Epithelial cell of proximal tubule (primary cell): ENCODE measurements around the gene PASK. TPM values are rescaled to one million over a fixed set of nuclear protein-coding genes. Genes with fewer than 3 reads are reported as not detected.
A peak's percentile ranks its signal among the peaks of the same experiment; 100 is the strongest.

ENCODE experiments used
- DNase-seq: peaks from one replicate; pipeline ENCODE4 v3.0.0-alpha.2; 2011; ENCODE audit warnings: low read depth
- H3K4me3 ChIP-seq: 2 replicates; pipeline ENCODE4 v1.5.1; 2011; ENCODE audit warnings: low read depth, mild to moderate bottlenecking, low read length
- total RNA-seq: library from RNA; depleted of rRNA; stranded (reverse); fragments of >200 nt; gene quantifications from 2 replicates; pipeline ENCODE4 v1.2.3, GENCODE V29; 2015
- TF ChIP-seq, protein P1 (sequence below): conservative IDR thresholded peaks from 2 replicates; pipeline ENCODE4 v1.5.1; 2012; ENCODE audit warnings: low read depth, mild to moderate bottlenecking, low read length

PASK gene
- total RNA-seq, 1 donor from 2014 or later, result 10.0 TPM

DNA sequence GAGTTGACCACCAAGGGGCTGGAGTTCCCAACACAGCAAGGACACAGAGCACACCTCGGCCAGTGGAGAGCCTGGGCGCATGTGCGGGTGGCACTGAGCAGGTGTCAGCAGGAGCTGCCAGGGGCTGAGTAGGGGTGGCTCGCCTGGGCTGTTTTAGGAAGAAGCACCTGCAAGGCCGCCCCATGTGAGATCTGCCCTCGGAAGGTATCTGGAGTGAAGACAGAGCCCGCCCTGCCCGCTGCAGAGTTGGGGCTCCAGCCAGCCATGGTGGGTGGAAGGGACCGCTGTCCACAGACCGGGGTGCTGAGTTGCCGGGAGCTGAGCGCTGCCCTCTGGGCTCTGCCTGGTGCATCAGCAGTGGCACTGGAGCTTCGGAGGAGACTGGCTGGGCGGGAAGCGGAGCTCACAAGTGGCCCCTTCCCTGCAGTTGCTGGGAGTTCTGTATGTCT is 82.4 kb downstream of the PASK start:
- TF ChIP-seq, protein P1, sequence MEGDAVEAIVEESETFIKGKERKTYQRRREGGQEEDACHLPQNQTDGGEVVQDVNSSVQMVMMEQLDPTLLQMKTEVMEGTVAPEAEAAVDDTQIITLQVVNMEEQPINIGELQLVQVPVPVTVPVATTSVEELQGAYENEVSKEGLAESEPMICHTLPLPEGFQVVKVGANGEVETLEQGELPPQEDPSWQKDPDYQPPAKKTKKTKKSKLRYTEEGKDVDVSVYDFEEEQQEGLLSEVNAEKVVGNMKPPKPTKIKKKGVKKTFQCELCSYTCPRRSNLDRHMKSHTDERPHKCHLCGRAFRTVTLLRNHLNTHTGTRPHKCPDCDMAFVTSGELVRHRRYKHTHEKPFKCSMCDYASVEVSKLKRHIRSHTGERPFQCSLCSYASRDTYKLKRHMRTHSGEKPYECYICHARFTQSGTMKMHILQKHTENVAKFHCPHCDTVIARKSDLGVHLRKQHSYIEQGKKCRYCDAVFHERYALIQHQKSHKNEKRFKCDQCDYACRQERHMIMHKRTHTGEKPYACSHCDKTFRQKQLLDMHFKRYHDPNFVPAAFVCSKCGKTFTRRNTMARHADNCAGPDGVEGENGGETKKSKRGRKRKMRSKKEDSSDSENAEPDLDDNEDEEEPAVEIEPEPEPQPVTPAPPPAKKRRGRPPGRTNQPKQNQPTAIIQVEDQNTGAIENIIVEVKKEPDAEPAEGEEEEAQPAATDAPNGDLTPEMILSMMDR, result no peak
- H3K4me3 ChIP-seq, result no peak overlapping the region
- no peak for DNase-seq

DNA sequence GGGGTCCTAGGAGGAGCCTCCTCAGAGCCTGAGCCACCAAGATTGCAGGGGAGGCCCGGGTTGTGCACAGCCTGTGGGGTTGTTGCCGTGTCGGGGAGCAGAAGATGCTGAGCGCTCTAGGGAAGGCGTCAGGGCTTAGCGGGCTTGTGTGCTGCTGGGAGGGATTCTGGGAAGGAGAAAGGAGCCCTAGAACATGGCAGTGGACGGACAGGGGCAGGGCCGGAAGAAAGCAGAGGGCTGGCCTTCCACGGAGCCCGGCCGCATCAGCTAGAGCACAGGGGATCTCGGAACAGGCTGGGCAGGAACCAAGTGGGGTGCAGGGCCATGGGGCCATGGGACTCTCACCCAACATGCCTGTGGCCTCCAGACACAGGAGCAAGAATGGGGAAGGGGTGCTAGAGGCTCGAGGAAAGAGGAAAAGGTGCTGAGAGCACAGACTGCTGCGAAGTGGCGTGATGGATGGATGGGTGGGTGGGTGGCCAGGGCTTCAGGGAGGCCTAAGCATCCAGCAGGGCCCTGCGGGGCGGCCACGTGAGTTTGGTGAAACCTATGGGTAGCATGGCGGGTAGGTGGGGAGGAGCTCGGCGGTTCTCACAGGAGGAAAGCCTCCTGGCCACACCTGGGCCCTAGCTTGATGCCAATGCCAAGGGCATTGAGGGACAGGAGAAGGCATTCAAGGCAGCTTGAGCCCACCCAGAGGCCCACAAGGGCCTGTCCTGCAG is 82.9 kb downstream of the PASK start:
- DNase-seq, result no peak
- TF ChIP-seq, protein P1, result no peak
- no peak overlapping the region for H3K4me3 ChIP-seq

DNA sequence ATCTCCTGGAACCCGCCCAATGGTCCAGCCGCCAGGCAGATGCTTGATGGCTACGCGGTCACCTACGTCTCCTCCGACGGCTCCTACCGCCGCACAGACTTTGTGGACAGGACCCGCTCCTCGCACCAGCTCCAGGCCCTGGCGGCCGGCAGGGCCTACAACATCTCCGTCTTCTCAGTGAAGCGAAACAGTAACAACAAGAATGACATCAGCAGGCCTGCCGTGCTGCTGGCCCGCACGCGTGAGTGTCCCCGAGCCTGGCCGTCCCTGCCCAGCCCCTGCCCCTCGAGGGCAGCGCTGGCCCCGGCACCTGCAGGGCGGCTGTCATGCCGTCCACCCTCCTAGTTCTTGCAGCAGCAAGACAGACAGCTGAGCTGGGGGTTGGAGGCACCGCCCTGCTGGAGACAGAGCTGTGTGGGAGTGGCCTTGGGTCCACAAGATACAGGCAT is 83.9 kb downstream of the PASK start:
- no peak for DNase-seq
- no peak overlapping the region for H3K4me3 ChIP-seq
- TF ChIP-seq, protein P1, result no peak

DNA sequence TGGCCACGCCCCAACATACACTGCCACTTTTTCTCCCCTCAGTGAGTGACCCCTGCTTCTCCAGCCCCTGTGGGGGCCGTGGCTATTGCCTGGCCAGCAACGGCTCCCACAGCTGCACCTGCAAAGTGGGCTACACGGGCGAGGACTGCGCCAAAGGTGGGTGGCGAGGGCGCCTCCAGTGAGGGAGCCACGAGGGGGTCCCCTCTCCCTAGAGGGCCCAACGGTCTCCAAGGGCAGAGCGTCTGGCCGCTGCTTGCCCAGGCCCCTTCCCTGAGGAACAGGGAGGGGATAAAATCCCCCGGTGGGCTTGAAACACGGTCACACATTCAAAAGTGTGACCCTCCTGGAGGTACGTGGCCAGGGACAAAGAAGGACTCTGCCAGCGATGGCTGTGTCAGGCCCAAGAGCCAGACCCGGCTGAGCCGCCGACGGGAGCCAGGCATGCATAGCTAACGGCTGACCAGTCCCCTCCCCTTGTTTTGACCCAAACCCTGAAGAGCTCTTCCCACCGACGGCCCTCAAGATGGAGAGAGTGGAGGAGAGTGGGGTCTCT is 84.4 kb downstream of the PASK start:
- TF ChIP-seq, protein P1, result no peak
- no peak for DNase-seq
- no peak overlapping the region for H3K4me3 ChIP-seq

DNA sequence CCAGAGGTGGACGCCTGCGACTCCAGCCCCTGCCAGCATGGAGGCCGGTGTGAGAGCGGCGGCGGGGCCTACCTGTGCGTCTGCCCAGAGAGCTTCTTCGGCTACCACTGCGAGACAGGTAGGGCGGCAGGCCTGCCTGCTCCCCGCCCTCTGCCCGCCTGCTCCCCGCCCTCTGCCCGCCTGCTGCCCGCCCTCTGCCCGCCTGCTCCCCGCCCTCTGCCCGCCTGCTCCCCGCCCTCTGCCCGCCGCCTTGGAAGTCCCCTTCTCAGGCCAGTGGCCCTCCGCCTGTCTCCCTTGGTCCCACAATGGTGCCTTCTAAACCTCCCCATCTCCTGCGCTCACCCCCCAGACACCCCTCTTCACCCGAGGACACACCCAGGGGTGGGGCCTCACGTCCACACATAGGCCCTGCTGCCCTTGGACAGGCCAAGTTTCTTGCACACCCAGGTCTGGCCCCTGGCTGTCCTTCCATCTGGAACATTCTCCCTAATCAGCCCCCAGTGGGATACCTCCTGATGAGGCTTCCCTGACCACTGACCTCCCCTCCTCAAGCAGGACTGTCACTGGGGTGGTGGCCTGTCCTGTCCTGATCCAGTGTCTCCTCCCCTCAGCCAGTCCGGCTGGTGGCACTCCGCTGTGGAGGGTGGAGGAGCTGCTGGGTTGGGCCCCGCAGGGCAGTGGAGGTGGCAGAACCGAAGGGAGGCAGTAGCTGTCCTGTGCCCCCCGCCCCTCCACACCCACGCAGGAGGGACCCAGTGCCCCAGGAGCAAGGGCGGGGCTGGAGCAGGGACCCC is 85.1 kb downstream of the PASK start:
- H3K4me3 ChIP-seq, result peak overlapping the region; percentile 8
- TF ChIP-seq, protein P1, result no peak
- DNase-seq, result no peak

DNA sequence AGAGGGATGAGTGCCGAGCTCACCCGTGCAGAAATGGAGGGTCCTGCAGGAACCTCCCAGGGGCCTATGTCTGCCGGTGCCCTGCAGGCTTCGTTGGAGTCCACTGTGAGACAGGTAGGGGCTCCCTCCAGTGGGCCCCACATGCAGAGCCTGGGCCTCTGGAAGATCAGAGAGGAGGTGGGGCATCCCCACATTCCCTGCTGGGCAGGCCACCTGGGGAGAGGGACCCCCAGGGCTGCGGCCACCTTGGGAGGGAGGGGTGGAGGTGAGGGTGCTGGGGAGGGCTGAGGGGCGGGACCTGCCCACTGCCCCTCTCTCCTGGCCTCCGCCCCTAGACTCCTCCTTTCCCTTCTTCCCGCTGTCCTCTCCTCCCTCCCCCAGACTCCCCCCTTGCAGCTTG is 85.7 kb downstream of the PASK start:
- TF ChIP-seq, protein P1, result peak; percentile 6
- DNase-seq, result no peak
- peak overlapping the region; percentile 8 for H3K4me3 ChIP-seq
